Brain microvascular endothelial cell (primary cell): ENCODE measurements around the gene GALNT1.

Experiments used
- DNase-seq: peaks from one replicate; pipeline ENCODE4 v3.0.0-alpha.2; 2020
- H3K27ac ChIP-seq: fragments of 250-450 bp; sonication (Bioruptor Pico); 2 replicates; pipeline ENCODE4 v1.5.1; 2020; ENCODE audit warnings: mild to moderate bottlenecking, moderate library complexity
- H3K27me3 ChIP-seq: fragments of 250-450 bp; sonication (Bioruptor Pico); replicated peaks from 2 replicates; pipeline ENCODE4 v1.5.1; 2020; ENCODE audit warnings: mild to moderate bottlenecking
- H3K36me3 ChIP-seq: fragments of 250-450 bp; sonication (Bioruptor Pico); replicated peaks from 2 replicates; pipeline ENCODE4 v1.5.1; 2020; ENCODE audit warnings: mild to moderate bottlenecking
- H3K4me3 ChIP-seq: 2 replicates; pipeline ENCODE4 v1.5.1; 2011; ENCODE audit warnings: low read depth, mild to moderate bottlenecking, control low read depth, low read length, moderate library complexity
- in situ Hi-C: cut with HindIII; loops from 2 replicates; pipeline ENCODE4 v1.10.0; 2017; ENCODE audit warnings: low sequenced_read_pairs, low pct_ligation_motif_present
- TF ChIP-seq, protein P1 (sequence below): IDR thresholded peaks from 2 replicates; pipeline ENCODE4 v1.5.1; 2011; ENCODE audit warnings: low read depth, mild to moderate bottlenecking, moderate library complexity, low read length, control low read depth, inconsistent platforms; ENCODE audit errors: missing control alignments

GALNT1 gene

DNA sequence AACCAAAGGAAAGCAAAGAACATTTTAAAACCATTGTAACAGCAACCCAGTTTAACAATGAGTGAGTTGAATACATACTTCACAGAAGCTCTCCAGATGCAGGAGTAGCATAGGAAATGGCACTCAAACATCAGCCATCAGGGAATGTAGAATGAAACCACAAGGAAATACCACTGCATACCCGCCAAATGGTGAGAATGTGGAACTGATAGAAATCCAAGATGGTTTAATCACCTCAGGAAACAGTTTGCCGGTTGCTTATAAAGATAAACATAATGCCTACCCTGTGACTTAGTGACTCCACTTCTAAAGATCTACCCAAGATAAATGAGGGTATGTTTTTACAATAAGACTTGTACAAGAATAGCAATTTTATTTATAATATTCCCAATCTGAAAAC, 132.0 kb downstream of the GALNT1 start:
- peak; percentile 70 for DNase-seq
- in situ Hi-C loops = no loop called here

DNA sequence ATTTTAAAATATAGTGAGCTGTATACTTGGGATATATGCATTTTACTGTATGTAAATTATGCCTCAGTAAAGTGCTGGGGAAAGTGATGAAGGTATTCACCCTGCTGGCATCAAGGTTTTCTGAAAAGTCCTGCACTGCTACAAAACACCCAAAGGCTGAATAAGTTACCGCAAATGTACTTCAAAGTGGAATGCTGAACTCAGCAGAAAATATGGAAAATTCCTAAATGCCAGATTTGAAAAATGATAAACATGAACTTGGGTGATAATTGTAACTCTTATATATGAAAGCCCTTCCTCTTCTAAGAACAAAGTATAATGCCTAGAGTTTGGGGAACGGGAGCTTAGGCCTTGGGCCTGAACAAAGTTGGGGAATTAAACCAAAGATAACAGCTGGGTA, 133.0 kb downstream of the GALNT1 start:
- TF ChIP-seq, protein P1, sequence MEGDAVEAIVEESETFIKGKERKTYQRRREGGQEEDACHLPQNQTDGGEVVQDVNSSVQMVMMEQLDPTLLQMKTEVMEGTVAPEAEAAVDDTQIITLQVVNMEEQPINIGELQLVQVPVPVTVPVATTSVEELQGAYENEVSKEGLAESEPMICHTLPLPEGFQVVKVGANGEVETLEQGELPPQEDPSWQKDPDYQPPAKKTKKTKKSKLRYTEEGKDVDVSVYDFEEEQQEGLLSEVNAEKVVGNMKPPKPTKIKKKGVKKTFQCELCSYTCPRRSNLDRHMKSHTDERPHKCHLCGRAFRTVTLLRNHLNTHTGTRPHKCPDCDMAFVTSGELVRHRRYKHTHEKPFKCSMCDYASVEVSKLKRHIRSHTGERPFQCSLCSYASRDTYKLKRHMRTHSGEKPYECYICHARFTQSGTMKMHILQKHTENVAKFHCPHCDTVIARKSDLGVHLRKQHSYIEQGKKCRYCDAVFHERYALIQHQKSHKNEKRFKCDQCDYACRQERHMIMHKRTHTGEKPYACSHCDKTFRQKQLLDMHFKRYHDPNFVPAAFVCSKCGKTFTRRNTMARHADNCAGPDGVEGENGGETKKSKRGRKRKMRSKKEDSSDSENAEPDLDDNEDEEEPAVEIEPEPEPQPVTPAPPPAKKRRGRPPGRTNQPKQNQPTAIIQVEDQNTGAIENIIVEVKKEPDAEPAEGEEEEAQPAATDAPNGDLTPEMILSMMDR = no peak
- peaks cover 10% of the 10 kb centered on the region for H3K36me3 ChIP-seq
- no peak overlapping the region for H3K4me3 ChIP-seq
- in situ Hi-C loops = no loop called here
- DNase-seq = no peak
- H3K27me3 ChIP-seq = no peaks in the 10 kb centered on the region
- H3K27ac ChIP-seq = no peak overlapping the region

More for the DNA sequence above, 132.0 kb downstream of the GALNT1 start:
- Histone ChIP-seq H3K27ac (no peak overlapping the region), H3K4me3 (no peak overlapping the region), H3K36me3 (peaks cover 10% of the 10 kb centered on the region), H3K27me3 (no peaks in the 10 kb centered on the region)
- TF ChIP-seq, protein P1 = peak; percentile 11

DNA sequence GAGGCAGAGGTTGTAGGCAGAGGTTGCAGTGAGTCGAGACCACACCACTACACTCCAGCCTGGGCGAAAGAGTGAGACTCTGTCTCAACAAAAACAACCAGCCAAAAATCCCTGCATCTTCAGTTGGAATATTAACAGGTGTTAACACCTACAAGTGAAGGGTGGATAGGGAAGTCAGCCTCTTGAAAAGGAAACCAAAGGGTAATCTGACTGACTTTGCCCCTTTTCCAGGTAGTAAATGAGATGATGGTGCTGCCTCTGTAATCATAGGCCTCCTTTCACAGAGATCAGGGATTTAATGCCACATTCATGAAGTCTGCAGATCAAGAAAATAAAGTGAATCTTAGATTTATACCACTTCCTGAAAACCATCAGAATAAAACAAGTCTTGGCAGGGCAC, 133.6 kb downstream of the GALNT1 start:
- H3K36me3 ChIP-seq = peaks cover 6% of the 10 kb centered on the region
- no peak overlapping the region for H3K27ac ChIP-seq
- no peaks in the 10 kb centered on the region for H3K27me3 ChIP-seq
- TF ChIP-seq, protein P1 = no peak
- no peak overlapping the region for H3K4me3 ChIP-seq
- in situ Hi-C loops = no loop called here
- no peak for DNase-seq

DNA sequence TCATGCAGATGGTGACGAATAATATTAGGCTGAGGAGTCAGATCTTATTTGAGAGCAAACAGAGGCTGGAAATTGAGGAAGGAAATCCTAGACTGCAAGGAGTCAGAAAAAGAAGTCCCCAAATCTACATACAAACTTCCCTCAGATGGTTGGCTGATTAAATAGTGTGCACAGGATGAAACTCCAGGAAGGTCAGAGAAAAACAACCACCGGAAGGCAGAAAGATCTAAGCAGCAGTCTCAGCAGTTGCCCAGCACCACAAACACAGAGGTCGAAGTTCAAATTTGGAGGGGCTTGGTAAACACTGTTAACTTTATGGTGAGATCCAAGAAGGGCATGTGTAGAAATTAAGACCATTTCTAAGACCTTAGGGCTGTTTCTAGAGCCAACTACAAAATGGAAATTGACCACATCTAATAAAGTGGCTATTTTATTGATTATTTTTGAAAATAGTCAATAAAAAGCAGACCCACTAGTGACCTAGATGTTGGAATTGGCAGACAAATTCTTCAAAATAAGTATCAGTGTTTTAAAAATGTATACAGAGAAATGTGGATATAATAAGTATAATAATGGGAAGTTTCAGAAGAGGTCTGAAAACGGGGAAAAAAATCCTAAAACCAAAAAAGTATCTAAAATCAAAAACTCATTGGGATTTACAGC, 134.8 kb downstream of the GALNT1 start:
- Histone ChIP-seq H3K27me3 (no peaks in the 10 kb centered on the region), H3K36me3 (peaks cover 2% of the 10 kb centered on the region), H3K27ac (no peak overlapping the region), H3K4me3 (no peak overlapping the region)
- DNase-seq = no peak
- in situ Hi-C loops = no loop called here
- TF ChIP-seq, protein P1 = no peak

DNA sequence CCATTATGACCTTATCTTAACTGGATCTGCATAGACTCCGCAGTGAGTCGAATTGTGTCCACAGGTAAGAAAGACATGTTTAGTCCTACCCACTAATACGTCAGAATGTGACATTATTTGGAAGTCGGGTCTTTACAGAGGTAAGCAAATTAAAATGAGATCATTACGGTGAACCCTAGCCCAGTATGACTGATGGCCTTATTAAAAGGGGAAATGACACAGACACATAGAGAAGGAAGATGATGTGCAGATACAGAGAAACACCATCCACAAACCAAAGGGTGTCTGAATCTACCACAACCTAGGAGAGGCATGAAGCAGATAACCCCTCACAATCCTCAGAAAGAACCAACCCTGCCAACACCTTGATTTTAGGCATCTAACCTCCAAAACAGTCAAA, 135.6 kb downstream of the GALNT1 start:
- TF ChIP-seq, protein P1 = no peak
- Histone ChIP-seq H3K4me3 (no peak overlapping the region), H3K36me3 (peaks cover under 1% of the 10 kb centered on the region), H3K27me3 (no peaks in the 10 kb centered on the region), H3K27ac (no peak overlapping the region)
- in situ Hi-C loops = no loop called here
- DNase-seq = no peak
